ENCODE measurements around the gene GBE1.
A peak's percentile ranks its signal among the peaks of the same experiment; 100 is the strongest.

GBE1 gene

GRCh38 chr3:81485444-81485865 lies 276.0 kb downstream of the GBE1 start:
- TF ChIP-seq Cebpa-rat (IDR thresholded peaks at IDR 0.05) = no peak
- no peak overlapping the region for H3K4me3 ChIP-seq
- no peaks in the 10 kb centered on the region for H4K20me1 ChIP-seq
- H3K4me2 ChIP-seq = peak overlapping the region in 4 of 11 experiments; percentile 15 to 51 (median 38); a peak in 5 of 22 replicates
- peaks cover 0 to 11% (median 3%) of the 10 kb centered on the region in 10 experiments; a peak in 9 of 20 replicates for H3K4me1 ChIP-seq
- peaks cover 3 to 25% (median 17%) of the 10 kb centered on the region in 11 experiments; a peak in 16 of 22 replicates for H3K36me3 ChIP-seq
- peaks cover 0 to 12% (median 6%) of the 10 kb centered on the region in 11 experiments; a peak in 15 of 22 replicates for H3K9me3 ChIP-seq (replicated peaks in 1 of 11)
- peak overlapping the region in 3 of 11 experiments; percentile 0 to 17 (median 15); a peak in 4 of 22 replicates for H3K27ac ChIP-seq
- H3K9ac ChIP-seq = no peak overlapping the region
- H3K27me3 ChIP-seq = no peaks in the 10 kb centered on the region

- no peak overlapping the region for H3K4me3 ChIP-seq
- TF ChIP-seq Cebpa-rat (IDR thresholded peaks at IDR 0.05) = no peak
- H3K27me3 ChIP-seq = no peaks in the 10 kb centered on the region
- H3K4me2 ChIP-seq = no peak overlapping the region
- peaks cover 3 to 17% (median 12%) of the 10 kb centered on the region in 11 experiments; a peak in 16 of 22 replicates for H3K36me3 ChIP-seq
- peaks cover 0 to 11% (median 3%) of the 10 kb centered on the region in 10 experiments; a peak in 9 of 20 replicates for H3K4me1 ChIP-seq
- H3K27ac ChIP-seq = no peak overlapping the region
- no peaks in the 10 kb centered on the region for H4K20me1 ChIP-seq
- no peak overlapping the region for H3K9ac ChIP-seq
- H3K9me3 ChIP-seq (replicated peaks in 1 of 11) = peaks cover 0 to 12% (median 6%) of the 10 kb centered on the region in 11 experiments; a peak in 15 of 22 replicates
Observed at GRCh38 chr3:81484520-81484919, 276.9 kb downstream of the GBE1 start.

DNA sequence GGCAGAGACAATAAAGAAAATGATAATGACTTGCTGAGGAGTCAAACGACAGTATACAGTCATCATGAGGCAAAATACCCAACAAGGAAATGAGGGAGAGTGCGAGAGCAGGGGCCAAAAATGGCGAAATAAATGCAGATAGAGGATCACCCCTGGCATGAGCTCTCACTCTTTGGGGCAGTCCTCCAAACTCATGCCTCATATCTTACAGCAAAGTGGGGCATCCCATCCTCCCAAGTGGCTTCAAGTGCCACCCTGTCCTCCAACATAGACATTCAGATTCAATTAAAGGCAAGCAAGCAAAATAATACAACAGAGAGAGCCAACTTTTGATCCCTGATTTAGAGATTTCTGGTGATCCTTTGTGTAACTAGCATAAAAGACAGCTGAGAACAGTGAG lies 278.4 kb downstream of the GBE1 start:
- Histone ChIP-seq H3K9me3 (replicated peaks in 1 of 11) (peaks cover 0 to 2% (median under 1%) of the 10 kb centered on the region in 11 experiments; a peak in 10 of 22 replicates), H3K4me3 (no peak overlapping the region), H3K27me3 (no peaks in the 10 kb centered on the region), H4K20me1 (no peaks in the 10 kb centered on the region), H3K4me2 (no peak overlapping the region), H3K9ac (no peak overlapping the region), H3K27ac (no peak overlapping the region), H3K36me3 (peaks cover 0 to 2% (median 1%) of the 10 kb centered on the region in 11 experiments; a peak in 12 of 22 replicates), H3K4me1 (peaks cover 0 to 11% (median 3%) of the 10 kb centered on the region in 10 experiments; a peak in 9 of 20 replicates)
- no peak for TF ChIP-seq Cebpa-rat (IDR thresholded peaks at IDR 0.05)

DNA sequence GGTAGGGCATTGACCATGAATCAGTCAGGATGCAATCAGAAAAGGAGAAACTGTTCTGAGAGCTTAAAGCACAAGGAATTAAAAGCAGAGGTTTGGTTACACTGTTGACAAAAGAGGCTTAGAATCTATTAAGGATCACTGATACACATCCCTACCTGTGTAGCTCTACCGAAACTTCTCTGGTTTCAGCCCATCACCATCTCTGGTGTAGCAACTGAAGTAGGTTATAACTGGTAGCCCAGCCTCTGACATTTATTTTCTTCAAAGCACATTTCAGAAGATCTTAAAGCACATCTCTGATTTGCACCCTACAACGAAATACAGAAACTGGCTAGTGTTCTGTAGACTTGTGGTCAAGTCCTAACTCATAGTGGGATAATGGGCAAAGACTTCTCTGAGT lies 283.7 kb downstream of the GBE1 start:
- H3K27me3 ChIP-seq = no peaks in the 10 kb centered on the region
- H3K9ac ChIP-seq = no peak overlapping the region
- H3K27ac ChIP-seq = no peak overlapping the region
- no peak overlapping the region for H3K4me3 ChIP-seq
- H3K36me3 ChIP-seq = no peaks in the 10 kb centered on the region
- no peak overlapping the region for H3K4me2 ChIP-seq
- no peaks in the 10 kb centered on the region for H4K20me1 ChIP-seq
- H3K9me3 ChIP-seq (replicated peaks in 1 of 11) = no peaks in the 10 kb centered on the region
- peaks cover 0 to 11% (median 6%) of the 10 kb centered on the region in 10 experiments; a peak in 12 of 20 replicates for H3K4me1 ChIP-seq
- TF ChIP-seq Cebpa-rat (IDR thresholded peaks at IDR 0.05) = no peak

DNA sequence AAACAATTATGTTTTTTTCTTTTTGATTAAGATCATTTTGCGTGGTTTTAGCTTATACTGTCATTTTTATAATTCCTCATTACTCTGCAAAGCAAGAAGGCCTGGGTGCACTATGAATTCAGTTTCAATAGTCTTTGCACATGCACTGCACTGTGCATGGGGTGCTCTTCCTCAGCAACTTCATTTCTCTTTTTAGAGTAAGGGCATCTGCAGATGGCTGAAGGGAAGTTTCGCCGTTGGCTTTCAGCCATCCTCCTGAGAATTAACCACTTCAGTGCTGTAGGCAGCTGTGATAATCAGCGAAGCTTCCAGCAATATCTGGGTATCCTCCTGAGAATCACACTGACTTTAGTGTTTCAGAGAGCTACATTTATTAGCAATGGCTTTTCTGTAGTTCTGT lies 284.8 kb downstream of the GBE1 start:
- H3K27ac ChIP-seq = no peak overlapping the region
- no peak for TF ChIP-seq Cebpa-rat (IDR thresholded peaks at IDR 0.05)
- no peaks in the 10 kb centered on the region for H4K20me1 ChIP-seq
- no peaks in the 10 kb centered on the region for H3K9me3 ChIP-seq (replicated peaks in 1 of 11)
- H3K27me3 ChIP-seq = no peaks in the 10 kb centered on the region
- no peak overlapping the region for H3K9ac ChIP-seq
- peak overlapping the region in 4 of 11 experiments; percentile 2 to 41 (median 28); a peak in 4 of 22 replicates for H3K4me2 ChIP-seq
- no peak overlapping the region for H3K4me3 ChIP-seq
- H3K4me1 ChIP-seq = peaks cover 0 to 11% (median 6%) of the 10 kb centered on the region in 10 experiments; a peak in 12 of 20 replicates
- no peaks in the 10 kb centered on the region for H3K36me3 ChIP-seq

GRCh38 chr3:81472600-81473362 lies 288.7 kb downstream of the GBE1 start:
- Histone ChIP-seq H4K20me1 (no peaks in the 10 kb centered on the region), H3K4me3 (no peak overlapping the region), H3K27me3 (no peaks in the 10 kb centered on the region), H3K36me3 (no peaks in the 10 kb centered on the region), H3K27ac (no peak overlapping the region), H3K9ac (no peak overlapping the region), H3K4me2 (no peak overlapping the region), H3K9me3 (replicated peaks in 1 of 11) (no peaks in the 10 kb centered on the region), H3K4me1 (peaks cover 0 to 11% (median 6%) of the 10 kb centered on the region in 10 experiments; a peak in 12 of 20 replicates)
- TF ChIP-seq Cebpa-rat (IDR thresholded peaks at IDR 0.05) = no peak

- Histone ChIP-seq H3K4me2 (no peak overlapping the region), H4K20me1 (no peaks in the 10 kb centered on the region), H3K36me3 (no peaks in the 10 kb centered on the region), H3K4me3 (no peak overlapping the region), H3K27me3 (no peaks in the 10 kb centered on the region), H3K4me1 (no peaks in the 10 kb centered on the region), H3K27ac (no peak overlapping the region), H3K9me3 (replicated peaks in 1 of 11) (no peaks in the 10 kb centered on the region), H3K9ac (no peak overlapping the region)
- TF ChIP-seq Cebpa-rat (IDR thresholded peaks at IDR 0.05) = no peak
Observed at GRCh38 chr3:81470524-81471278, 290.7 kb downstream of the GBE1 start.

GRCh38 chr3:81468391-81468790 lies 293.1 kb downstream of the GBE1 start:
- H3K9ac ChIP-seq = no peak overlapping the region
- H3K4me1 ChIP-seq = no peaks in the 10 kb centered on the region
- H3K27me3 ChIP-seq = no peaks in the 10 kb centered on the region
- no peaks in the 10 kb centered on the region for H4K20me1 ChIP-seq
- no peak for TF ChIP-seq Cebpa-rat (IDR thresholded peaks at IDR 0.05)
- no peak overlapping the region for H3K4me3 ChIP-seq
- no peaks in the 10 kb centered on the region for H3K9me3 ChIP-seq (replicated peaks in 1 of 11)
- no peak overlapping the region for H3K4me2 ChIP-seq
- no peak overlapping the region for H3K27ac ChIP-seq
- H3K36me3 ChIP-seq = no peaks in the 10 kb centered on the region

DNA sequence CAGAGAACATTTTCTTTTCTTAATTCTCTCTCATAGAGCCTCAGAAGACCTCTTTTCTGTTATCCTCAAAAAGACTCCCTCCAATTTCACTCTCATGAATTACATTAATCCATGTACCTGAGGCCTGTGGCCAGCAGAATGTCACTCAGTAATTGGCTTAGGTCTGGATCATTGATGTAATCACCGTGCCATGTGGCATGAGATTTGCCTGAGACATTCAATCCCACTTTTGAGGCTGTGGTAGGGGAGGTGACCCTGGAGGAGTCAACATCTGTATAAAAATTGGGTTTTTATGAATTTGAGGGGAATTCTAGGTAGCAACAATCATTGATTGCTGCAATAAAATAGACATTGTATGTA lies 295.3 kb downstream of the GBE1 start:
- Histone ChIP-seq H3K4me2 (no peak overlapping the region), H3K36me3 (no peaks in the 10 kb centered on the region), H3K4me3 (no peak overlapping the region), H4K20me1 (no peaks in the 10 kb centered on the region), H3K27ac (no peak overlapping the region), H3K27me3 (no peaks in the 10 kb centered on the region), H3K9me3 (replicated peaks in 1 of 11) (no peaks in the 10 kb centered on the region), H3K9ac (no peak overlapping the region), H3K4me1 (no peaks in the 10 kb centered on the region)
- no peak for TF ChIP-seq Cebpa-rat (IDR thresholded peaks at IDR 0.05)
